WTC11 (cell line): ENCODE measurements around the gene LCP1. TPM values are rescaled to one million over a fixed set of nuclear protein-coding genes. Genes with fewer than 3 reads are reported as not detected.

Source experiments
- ATAC-seq: fragments of 200-7000 bp; cut with Tn5 transposase; 2 replicates; pipeline ENCODE4 v1.10.0; 2021; ENCODE audit warnings: mild to moderate bottlenecking, moderate library complexity
- CTCF ChIA-PET: fragments of 300-600 bp; sonication (Branson Sonifier 250); formaldehyde crosslinking; loops from one replicate; lab custom pipeline; 2021; ENCODE audit warnings: antibody characterized with exemption; lab: Charles Lee
- POLR2A ChIA-PET: fragments of 350-600 bp; sonication (Branson Sonifier 250); formaldehyde crosslinking; loops from one replicate; lab custom pipeline; 2021; ENCODE audit warnings: antibody characterized with exemption; lab: Charles Lee
- DNase-seq: peaks from one replicate; pipeline ENCODE4 v3.0.0; 2021; ENCODE audit warnings: low spot score
- H3K27ac Mint-ChIP-seq: 2 replicates; pipeline ENCODE4 v1.8.0; 2021; ENCODE audit warnings: mixed read lengths
- H3K27me3 Mint-ChIP-seq: 2 replicates; pipeline ENCODE4 v1.8.0; 2021; ENCODE audit warnings: low read depth, mild to moderate bottlenecking, moderate library complexity, mixed read lengths
- H3K36me3 Mint-ChIP-seq: 2 replicates; pipeline ENCODE4 v1.8.0; 2021; ENCODE audit warnings: mixed read lengths
- H3K4me1 Mint-ChIP-seq: 2 replicates; pipeline ENCODE4 v1.8.0; 2022; ENCODE audit warnings: mixed read lengths
- H3K4me3 Mint-ChIP-seq: 2 replicates; pipeline ENCODE4 v1.8.0; 2021; ENCODE audit warnings: mild to moderate bottlenecking, moderate library complexity, mixed read lengths
- H3K9me3 Mint-ChIP-seq: 2 replicates; pipeline ENCODE4 v1.8.0; 2021; ENCODE audit warnings: mixed read lengths
- ATF1 ChIP-seq: sonication (generic); formaldehyde crosslinking; IDR thresholded peaks from 2 replicates; pipeline ENCODE4 v1.8.1; 2023; ENCODE audit warnings: mild to moderate bottlenecking, moderate library complexity, missing genetic modification reagents
- ATF6 ChIP-seq: sonication (generic); formaldehyde crosslinking; IDR thresholded peaks from 2 replicates; pipeline ENCODE4 v1.8.1; 2023; ENCODE audit warnings: mild to moderate bottlenecking, missing genetic modification reagents
- CBFB ChIP-seq: sonication (generic); formaldehyde crosslinking; IDR thresholded peaks from 2 replicates; pipeline ENCODE4 v1.8.1; 2022; ENCODE audit warnings: mild to moderate bottlenecking, low read depth, missing genetic modification reagents
- E2F4 ChIP-seq: sonication (generic); formaldehyde crosslinking; IDR thresholded peaks from 2 replicates; pipeline ENCODE4 v1.8.1; 2022; ENCODE audit warnings: low read depth, mild to moderate bottlenecking, moderate library complexity, missing genetic modification reagents, borderline replicate concordance
- ESRRA ChIP-seq: sonication (generic); formaldehyde crosslinking; IDR thresholded peaks from 2 replicates; pipeline ENCODE4 v1.8.1; 2022; ENCODE audit warnings: mild to moderate bottlenecking, missing genetic modification reagents, borderline replicate concordance
- GABPB1 ChIP-seq: sonication (generic); formaldehyde crosslinking; IDR thresholded peaks from 2 replicates; pipeline ENCODE4 v1.8.1; 2023; ENCODE audit warnings: mild to moderate bottlenecking, missing genetic modification reagents
- GRHL2 ChIP-seq: fragments of 250-450 bp; sonication (Bioruptor Pico); IDR thresholded peaks from 2 replicates; pipeline ENCODE4 v1.8.0; 2022; ENCODE audit warnings: mild to moderate bottlenecking, moderate library complexity; ENCODE audit not compliant: insufficient replicate concordance, severe bottlenecking
- TEAD1 ChIP-seq: sonication (generic); formaldehyde crosslinking; IDR thresholded peaks from 2 replicates; pipeline ENCODE4 v1.8.0; 2022; ENCODE audit warnings: mild to moderate bottlenecking, missing genetic modification reagents
- ZBTB43 ChIP-seq: sonication (generic); formaldehyde crosslinking; IDR thresholded peaks from 2 replicates; pipeline ENCODE4 v1.8.1; 2023; ENCODE audit warnings: mild to moderate bottlenecking, missing genetic modification reagents
- ZNF138 ChIP-seq: sonication (generic); formaldehyde crosslinking; conservative IDR thresholded peaks from 2 replicates; pipeline ENCODE4 v1.8.1; 2022; ENCODE audit warnings: mild to moderate bottlenecking, moderate library complexity, missing genetic modification reagents
- ZNF219 ChIP-seq: sonication (generic); formaldehyde crosslinking; IDR thresholded peaks from 2 replicates; pipeline ENCODE4 v1.8.0; 2023; ENCODE audit warnings: missing genetic modification reagents, mild to moderate bottlenecking, borderline replicate concordance
- ZNF263 ChIP-seq: sonication (generic); formaldehyde crosslinking; IDR thresholded peaks from 2 replicates; pipeline ENCODE4 v1.8.1; 2022; ENCODE audit warnings: low read depth, mild to moderate bottlenecking, moderate library complexity, missing genetic modification reagents
- ZNF416 ChIP-seq: fragments of 250-450 bp; sonication (Bioruptor Pico); IDR thresholded peaks from 2 replicates; pipeline ENCODE4 v1.9.0; 2021; ENCODE audit warnings: mild to moderate bottlenecking, inconsistent platforms
- ZNF423 ChIP-seq: fragments of 250-450 bp; sonication (Bioruptor Pico); IDR thresholded peaks from 2 replicates; pipeline ENCODE4 v2.1.2; 2022; ENCODE audit warnings: mild to moderate bottlenecking, moderate library complexity
- ZSCAN18 ChIP-seq: fragments of 250-450 bp; sonication (Bioruptor Pico); IDR thresholded peaks from 2 replicates; pipeline ENCODE4 v2.1.2; 2022; ENCODE audit warnings: mild to moderate bottlenecking, moderate library complexity
- total RNA-seq: library from RNA; stranded (reverse); gene quantifications from 3 replicates; pipeline ENCODE4 v1.2.3, GENCODE V29; 2021
- TF ChIP-seq, protein P1 (sequence below): sonication (generic); formaldehyde crosslinking; IDR thresholded peaks from 2 replicates; pipeline ENCODE4 v1.8.1; 2023; ENCODE audit warnings: mild to moderate bottlenecking, missing genetic modification reagents, moderate library complexity
- TF ChIP-seq, protein P2 (sequence below): fragments of 250-450 bp; sonication (Bioruptor Pico); IDR thresholded peaks from 2 replicates; pipeline ENCODE4 v1.9.0; 2021; ENCODE audit warnings: mild to moderate bottlenecking, borderline replicate concordance
- TF ChIP-seq, protein P3 (sequence below): sonication (generic); formaldehyde crosslinking; IDR thresholded peaks from 2 replicates; pipeline ENCODE4 v1.8.1; 2022; ENCODE audit warnings: low read depth, missing genetic modification reagents, borderline replicate concordance
- TF ChIP-seq, protein P4 (sequence below): sonication (generic); formaldehyde crosslinking; IDR thresholded peaks from 2 replicates; pipeline ENCODE4 v1.8.0; 2023; ENCODE audit warnings: missing genetic modification reagents

LCP1 gene
- total RNA-seq, 1 experiment from 2014 or later: 3.2 TPM

DNA sequence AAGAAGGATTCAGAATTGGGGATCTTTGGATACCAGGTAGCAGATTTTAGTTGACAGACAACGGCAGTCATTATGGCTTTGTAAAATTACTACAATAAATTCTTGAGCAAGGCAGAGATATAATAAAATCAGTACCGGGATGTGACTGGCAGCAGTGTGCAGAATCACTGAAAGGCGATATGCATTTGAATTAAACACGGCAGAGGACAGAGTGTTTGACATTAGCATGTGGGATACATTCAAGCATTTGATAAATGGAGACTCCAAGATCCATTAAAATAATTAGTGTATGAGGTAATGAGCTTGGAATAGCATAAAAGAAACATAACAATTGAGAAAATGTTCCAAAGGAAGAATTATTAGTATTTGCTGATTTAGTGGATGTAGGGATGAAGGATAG is 36.8 kb downstream of the LCP1 start:
- Mint-ChIP-seq H3K4me1 (peaks cover 51% of the 10 kb centered on the region), H3K36me3 (no peaks in the 10 kb centered on the region), H3K9me3 (no peaks in the 10 kb centered on the region), H3K27me3 (peaks cover 15% of the 10 kb centered on the region), H3K27ac (no peak overlapping the region), H3K4me3 (no peak overlapping the region)
- no peak for DNase-seq
- TF ChIP-seq ZSCAN18 (CRISPR knock-in tag) (no peak), ZNF138 (CRISPR knock-in tag) (no peak), ATF6 (CRISPR knock-in tag) (no peak), CBFB (no peak), TEAD1 (CRISPR knock-in tag) (no peak), ZNF423 (CRISPR knock-in tag) (no peak), ESRRA (no peak), ZNF416 (CRISPR knock-in tag) (no peak), ATF1 (CRISPR knock-in tag) (no peak), ZNF263 (CRISPR knock-in tag) (no peak), GRHL2 (CRISPR knock-in tag) (no peak), GABPB1 (CRISPR knock-in tag) (no peak), ZBTB43 (CRISPR knock-in tag) (no peak), E2F4 (CRISPR knock-in tag) (no peak), ZNF219 (CRISPR knock-in tag) (no peak)
- TF ChIP-seq, protein P1, sequence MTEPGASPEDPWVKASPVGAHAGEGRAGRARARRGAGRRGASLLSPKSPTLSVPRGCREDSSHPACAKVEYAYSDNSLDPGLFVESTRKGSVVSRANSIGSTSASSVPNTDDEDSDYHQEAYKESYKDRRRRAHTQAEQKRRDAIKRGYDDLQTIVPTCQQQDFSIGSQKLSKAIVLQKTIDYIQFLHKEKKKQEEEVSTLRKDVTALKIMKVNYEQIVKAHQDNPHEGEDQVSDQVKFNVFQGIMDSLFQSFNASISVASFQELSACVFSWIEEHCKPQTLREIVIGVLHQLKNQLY (CRISPR knock-in tag): no peak
- TF ChIP-seq, protein P2, sequence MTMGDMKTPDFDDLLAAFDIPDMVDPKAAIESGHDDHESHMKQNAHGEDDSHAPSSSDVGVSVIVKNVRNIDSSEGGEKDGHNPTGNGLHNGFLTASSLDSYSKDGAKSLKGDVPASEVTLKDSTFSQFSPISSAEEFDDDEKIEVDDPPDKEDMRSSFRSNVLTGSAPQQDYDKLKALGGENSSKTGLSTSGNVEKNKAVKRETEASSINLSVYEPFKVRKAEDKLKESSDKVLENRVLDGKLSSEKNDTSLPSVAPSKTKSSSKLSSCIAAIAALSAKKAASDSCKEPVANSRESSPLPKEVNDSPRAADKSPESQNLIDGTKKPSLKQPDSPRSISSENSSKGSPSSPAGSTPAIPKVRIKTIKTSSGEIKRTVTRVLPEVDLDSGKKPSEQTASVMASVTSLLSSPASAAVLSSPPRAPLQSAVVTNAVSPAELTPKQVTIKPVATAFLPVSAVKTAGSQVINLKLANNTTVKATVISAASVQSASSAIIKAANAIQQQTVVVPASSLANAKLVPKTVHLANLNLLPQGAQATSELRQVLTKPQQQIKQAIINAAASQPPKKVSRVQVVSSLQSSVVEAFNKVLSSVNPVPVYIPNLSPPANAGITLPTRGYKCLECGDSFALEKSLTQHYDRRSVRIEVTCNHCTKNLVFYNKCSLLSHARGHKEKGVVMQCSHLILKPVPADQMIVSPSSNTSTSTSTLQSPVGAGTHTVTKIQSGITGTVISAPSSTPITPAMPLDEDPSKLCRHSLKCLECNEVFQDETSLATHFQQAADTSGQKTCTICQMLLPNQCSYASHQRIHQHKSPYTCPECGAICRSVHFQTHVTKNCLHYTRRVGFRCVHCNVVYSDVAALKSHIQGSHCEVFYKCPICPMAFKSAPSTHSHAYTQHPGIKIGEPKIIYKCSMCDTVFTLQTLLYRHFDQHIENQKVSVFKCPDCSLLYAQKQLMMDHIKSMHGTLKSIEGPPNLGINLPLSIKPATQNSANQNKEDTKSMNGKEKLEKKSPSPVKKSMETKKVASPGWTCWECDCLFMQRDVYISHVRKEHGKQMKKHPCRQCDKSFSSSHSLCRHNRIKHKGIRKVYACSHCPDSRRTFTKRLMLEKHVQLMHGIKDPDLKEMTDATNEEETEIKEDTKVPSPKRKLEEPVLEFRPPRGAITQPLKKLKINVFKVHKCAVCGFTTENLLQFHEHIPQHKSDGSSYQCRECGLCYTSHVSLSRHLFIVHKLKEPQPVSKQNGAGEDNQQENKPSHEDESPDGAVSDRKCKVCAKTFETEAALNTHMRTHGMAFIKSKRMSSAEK (CRISPR knock-in tag): no peak
- TF ChIP-seq, protein P3, sequence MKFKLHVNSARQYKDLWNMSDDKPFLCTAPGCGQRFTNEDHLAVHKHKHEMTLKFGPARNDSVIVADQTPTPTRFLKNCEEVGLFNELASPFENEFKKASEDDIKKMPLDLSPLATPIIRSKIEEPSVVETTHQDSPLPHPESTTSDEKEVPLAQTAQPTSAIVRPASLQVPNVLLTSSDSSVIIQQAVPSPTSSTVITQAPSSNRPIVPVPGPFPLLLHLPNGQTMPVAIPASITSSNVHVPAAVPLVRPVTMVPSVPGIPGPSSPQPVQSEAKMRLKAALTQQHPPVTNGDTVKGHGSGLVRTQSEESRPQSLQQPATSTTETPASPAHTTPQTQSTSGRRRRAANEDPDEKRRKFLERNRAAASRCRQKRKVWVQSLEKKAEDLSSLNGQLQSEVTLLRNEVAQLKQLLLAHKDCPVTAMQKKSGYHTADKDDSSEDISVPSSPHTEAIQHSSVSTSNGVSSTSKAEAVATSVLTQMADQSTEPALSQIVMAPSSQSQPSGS: no peak
- TF ChIP-seq, protein P4, sequence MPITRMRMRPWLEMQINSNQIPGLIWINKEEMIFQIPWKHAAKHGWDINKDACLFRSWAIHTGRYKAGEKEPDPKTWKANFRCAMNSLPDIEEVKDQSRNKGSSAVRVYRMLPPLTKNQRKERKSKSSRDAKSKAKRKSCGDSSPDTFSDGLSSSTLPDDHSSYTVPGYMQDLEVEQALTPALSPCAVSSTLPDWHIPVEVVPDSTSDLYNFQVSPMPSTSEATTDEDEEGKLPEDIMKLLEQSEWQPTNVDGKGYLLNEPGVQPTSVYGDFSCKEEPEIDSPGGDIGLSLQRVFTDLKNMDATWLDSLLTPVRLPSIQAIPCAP (CRISPR knock-in tag): no peak
- ChIA-PET POLR2A (no interaction called here), CTCF (interaction anchor here (1.0 to 3.2 kb wide), 4 partner anchors 16 to 176 kb away, joined by 3 to 8 read pairs (median 4); no protein-coding TSS in a partner anchor)
- no peak for ATAC-seq
